Measurements from ENCODE around the gene ZNF831. TPM values are rescaled to one million over a fixed set of nuclear protein-coding genes. Genes with fewer than 3 reads are reported as not detected.

The ZNF831 gene
- total and polyA plus RNA-seq, 9 donors, result 0.05 to 0.36 (median 0.15) TPM; not detected in 1

GRCh38 chr20:59171986-59172385 lies 8.4 kb downstream of the ZNF831 start:
- H3K9me3 ChIP-seq, result no peaks in the 10 kb centered on the region
- no peaks in the 10 kb centered on the region for H3K36me3 ChIP-seq
- H3K27me3 ChIP-seq, result no peaks in the 10 kb centered on the region
- no peak overlapping the region for H3K27ac ChIP-seq
- H3K4me3 ChIP-seq, result no peak overlapping the region
- no peaks in the 10 kb centered on the region for H3K4me1 ChIP-seq (ENCODE audit: insufficient read depth)
- no peak for TF ChIP-seq CTCF (IDR thresholded peaks at IDR 0.05)
- TF ChIP-seq POLR2A (IDR thresholded peaks at IDR 0.05), result no peak
- TF ChIP-seq EP300 (IDR thresholded peaks at IDR 0.05), result no peak
- intact Hi-C loops (cut with DNase I), result no loop called here
- DNase-seq, result no peak
- 88 to 90% (median 88%) methylated on average over 8 of the region's 8 CpGs for WGBS, 3 donors

- TF ChIP-seq CTCF (IDR thresholded peaks at IDR 0.05), result no peak
- Histone ChIP-seq H3K27ac (no peak overlapping the region), H3K4me3 (no peak overlapping the region), H3K27me3 (no peaks in the 10 kb centered on the region), H3K4me1 (ENCODE audit: insufficient read depth) (no peaks in the 10 kb centered on the region), H3K9me3 (no peaks in the 10 kb centered on the region), H3K36me3 (no peaks in the 10 kb centered on the region)
- intact Hi-C loops (cut with DNase I), result no loop called here
- no peak for DNase-seq
- 75 to 80% (median 76%) methylated on average over 7 of the region's 7 CpGs for WGBS, 3 donors
Observed at GRCh38 chr20:59173938-59174491, 10.4 kb downstream of the ZNF831 start.

- no peak overlapping the region for H3K4me3 ChIP-seq
- TF ChIP-seq POLR2A (IDR thresholded peaks at IDR 0.05), result no peak
- TF ChIP-seq EP300 (IDR thresholded peaks at IDR 0.05), result no peak
- TF ChIP-seq CTCF (IDR thresholded peaks at IDR 0.05), result no peak
- H3K27me3 ChIP-seq, result no peaks in the 10 kb centered on the region
- H3K9me3 ChIP-seq, result no peaks in the 10 kb centered on the region
- H3K27ac ChIP-seq, result no peak overlapping the region
- DNase-seq, result no peak
- no peaks in the 10 kb centered on the region for H3K4me1 ChIP-seq (ENCODE audit: insufficient read depth)
- no peaks in the 10 kb centered on the region for H3K36me3 ChIP-seq
- intact Hi-C loops (cut with DNase I), result no loop called here
- 7 to 30% (median 23%) methylated on average over 1 of the region's 1 CpG for WGBS, 3 donors
Observed at GRCh38 chr20:59175002-59175401, 11.4 kb downstream of the ZNF831 start.

GRCh38 chr20:59175861-59176260 lies 12.2 kb downstream of the ZNF831 start:
- no peaks in the 10 kb centered on the region for H3K36me3 ChIP-seq
- intact Hi-C loops (cut with DNase I), result no loop called here
- no peaks in the 10 kb centered on the region for H3K4me1 ChIP-seq (ENCODE audit: insufficient read depth)
- no peak overlapping the region for H3K27ac ChIP-seq
- DNase-seq, result no peak
- H3K27me3 ChIP-seq, result no peaks in the 10 kb centered on the region
- no peaks in the 10 kb centered on the region for H3K9me3 ChIP-seq
- TF ChIP-seq CTCF (IDR thresholded peaks at IDR 0.05) (no peak), EP300 (IDR thresholded peaks at IDR 0.05) (no peak), POLR2A (IDR thresholded peaks at IDR 0.05) (no peak)
- H3K4me3 ChIP-seq, result no peak overlapping the region
- WGBS, 3 donors, result 33 to 37% (median 33%) methylated on average over 2 of the region's 2 CpGs

Measured in ovary (tissue), 9 donors.